ENCODE measurements around the gene SLC6A6. TPM values are rescaled to one million over a fixed set of nuclear protein-coding genes. Genes with fewer than 3 reads are reported as not detected.

Gene SLC6A6
- total and polyA plus RNA-seq, 11 donors = 9.1 to 121 (median 34.9) TPM

- WGBS, 4 donors = 93 to 96% (median 94%) methylated on average over 9 of the region's 9 CpGs
- H3K36me3 ChIP-seq = peaks cover 0 to 100% (median 42%) of the 10 kb centered on the region in 9 donors
- peaks cover 0 to 51% (median 19%) of the 10 kb centered on the region in 12 donors for H3K4me1 ChIP-seq
Observed at GRCh38 chr3:14462738-14463137, 60.3 kb downstream of the SLC6A6 start.

GRCh38 chr3:14463330-14464140 is 61.1 kb downstream of the SLC6A6 start:
- DNase-seq = peak in 2 of 5 donors; percentile 60 to 66
- Histone ChIP-seq H3K36me3 (peaks cover 0 to 97% (median 44%) of the 10 kb centered on the region in 9 donors), H3K4me1 (peaks cover 0 to 44% (median 19%) of the 10 kb centered on the region in 12 donors), H3K9me3 (no peaks in the 10 kb centered on the region), H3K27me3 (peaks cover 0 to 8% (median 0%) of the 10 kb centered on the region in 9 donors), H3K4me3 (no peak overlapping the region), H3K27ac (peak overlapping the region in 2 of 12 donors; percentile 5 to 39)
- no peak for ATAC-seq
- intact Hi-C loops (cut with DNase I) = loop anchor here in 7 of 10 donors (2.0 to 10.0 kb wide), 5 partner anchors 61 to 809 kb away; partner anchors contain the start of gene SLC6A6 (in 1 of the 7)
- 83 to 85% (median 85%) methylated on average over 24 to 26 of the region's 26 CpGs for WGBS, 4 donors
- TF ChIP-seq, protein P1, sequence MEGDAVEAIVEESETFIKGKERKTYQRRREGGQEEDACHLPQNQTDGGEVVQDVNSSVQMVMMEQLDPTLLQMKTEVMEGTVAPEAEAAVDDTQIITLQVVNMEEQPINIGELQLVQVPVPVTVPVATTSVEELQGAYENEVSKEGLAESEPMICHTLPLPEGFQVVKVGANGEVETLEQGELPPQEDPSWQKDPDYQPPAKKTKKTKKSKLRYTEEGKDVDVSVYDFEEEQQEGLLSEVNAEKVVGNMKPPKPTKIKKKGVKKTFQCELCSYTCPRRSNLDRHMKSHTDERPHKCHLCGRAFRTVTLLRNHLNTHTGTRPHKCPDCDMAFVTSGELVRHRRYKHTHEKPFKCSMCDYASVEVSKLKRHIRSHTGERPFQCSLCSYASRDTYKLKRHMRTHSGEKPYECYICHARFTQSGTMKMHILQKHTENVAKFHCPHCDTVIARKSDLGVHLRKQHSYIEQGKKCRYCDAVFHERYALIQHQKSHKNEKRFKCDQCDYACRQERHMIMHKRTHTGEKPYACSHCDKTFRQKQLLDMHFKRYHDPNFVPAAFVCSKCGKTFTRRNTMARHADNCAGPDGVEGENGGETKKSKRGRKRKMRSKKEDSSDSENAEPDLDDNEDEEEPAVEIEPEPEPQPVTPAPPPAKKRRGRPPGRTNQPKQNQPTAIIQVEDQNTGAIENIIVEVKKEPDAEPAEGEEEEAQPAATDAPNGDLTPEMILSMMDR (IDR thresholded peaks at IDR 0.05) = no peak
- no peak for TF ChIP-seq POLR2A (IDR thresholded peaks at IDR 0.05)

More at GRCh38 chr3:14462738-14463137, 60.3 kb downstream of the SLC6A6 start:
- TF ChIP-seq POLR2A (IDR thresholded peaks at IDR 0.05) = no peak
- TF ChIP-seq, protein P1 (IDR thresholded peaks at IDR 0.05) = no peak
- Histone ChIP-seq H3K4me3 (no peak overlapping the region), H3K9me3 (no peaks in the 10 kb centered on the region), H3K27ac (no peak overlapping the region), H3K27me3 (peaks cover 0 to 8% (median 0%) of the 10 kb centered on the region in 9 donors)
- ATAC-seq (no peak), DNase-seq (peak in 1 of 5 donors; percentile 28)
- intact Hi-C loops (cut with DNase I) = loop anchor here in 7 of 10 donors (2.0 to 10.0 kb wide), 5 partner anchors 60 to 808 kb away; partner anchors contain the start of gene SLC6A6 (in 1 of the 7)

DNA sequence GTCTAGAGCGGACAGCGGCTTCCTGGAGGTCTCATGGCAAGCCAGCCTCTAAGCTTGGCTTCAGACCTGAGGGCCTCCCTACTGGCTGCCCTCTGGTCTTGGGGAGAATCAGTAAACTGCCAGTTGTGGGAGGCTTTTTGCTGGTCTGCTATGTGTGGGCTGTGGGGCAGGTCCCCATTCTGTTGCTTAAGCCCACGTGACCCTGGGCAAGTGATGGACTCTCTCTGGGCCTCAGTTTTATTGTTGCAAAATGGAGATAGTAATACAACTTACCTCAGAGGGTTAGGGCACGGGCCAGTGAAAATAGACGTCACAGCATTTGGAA is 61.7 kb downstream of the SLC6A6 start:
- WGBS, 4 donors = 84 to 94% (median 88%) methylated on average over 5 of the region's 5 CpGs
- Histone ChIP-seq H3K4me3 (no peak overlapping the region), H3K9me3 (no peaks in the 10 kb centered on the region), H3K36me3 (peaks cover 0 to 97% (median 46%) of the 10 kb centered on the region in 9 donors), H3K27ac (peak overlapping the region in 2 of 12 donors; percentile 5 to 39), H3K27me3 (peaks cover 0 to 8% (median 0%) of the 10 kb centered on the region in 9 donors), H3K4me1 (peaks cover 0 to 38% (median 19%) of the 10 kb centered on the region in 12 donors)
- ATAC-seq = no peak
- intact Hi-C loops (cut with DNase I) = loop anchor here in 6 of 10 donors (5.0 to 10.0 kb wide), 4 partner anchors 62 to 809 kb away; partner anchors contain the start of gene SLC6A6 (in 1 of the 6)
- no peak for TF ChIP-seq POLR2A (IDR thresholded peaks at IDR 0.05)
- TF ChIP-seq, protein P1 (IDR thresholded peaks at IDR 0.05) = no peak
- DNase-seq = no peak

GRCh38 chr3:14464521-14464920 is 62.1 kb downstream of the SLC6A6 start:
- Histone ChIP-seq H3K4me3 (no peak overlapping the region), H3K4me1 (peaks cover 0 to 36% (median 19%) of the 10 kb centered on the region in 12 donors), H3K9me3 (no peaks in the 10 kb centered on the region), H3K36me3 (peaks cover 0 to 97% (median 45%) of the 10 kb centered on the region in 9 donors), H3K27me3 (peaks cover 0 to 8% (median 0%) of the 10 kb centered on the region in 9 donors), H3K27ac (no peak overlapping the region)
- intact Hi-C loops (cut with DNase I) = loop anchor here in 6 of 10 donors (5.0 to 10.0 kb wide), 4 partner anchors 62 to 810 kb away; partner anchors contain the start of gene SLC6A6 (in 1 of the 6)
- 94 to 98% (median 96%) methylated on average over 4 of the region's 4 CpGs for WGBS, 4 donors
- no peak for TF ChIP-seq POLR2A (IDR thresholded peaks at IDR 0.05)
- TF ChIP-seq, protein P1 (IDR thresholded peaks at IDR 0.05) = no peak
- ATAC-seq = no peak
- no peak for DNase-seq
